K562 (cell line): ENCODE data around the gene PTPRT. TPM values are rescaled to one million over a fixed set of nuclear protein-coding genes. Genes with fewer than 3 reads are reported as not detected.
A peak's percentile ranks its signal among the peaks of the same experiment; 100 is the strongest.
"Not testable (repeated sequence)": the region's sequence is repeated elsewhere in the genome, so short reads cannot be mapped to it uniquely, and the experiment has no call there.

Experiments
- ATAC-seq: fragments of 200-7000 bp; cut with Tn5 transposase; 3 replicates; pipeline ENCODE4 v1.9.1; 2020; ENCODE audit warnings: moderate library complexity
- BruUV-seq: library from RNA; stranded (reverse); fragments of 400-500 nt; replicated peaks from 2 replicates; lab custom pipeline; 2021; lab: Mats Ljungman, UMichigan
- CTCF ChIA-PET: fragments of 300-600 bp; formaldehyde crosslinking; extraction: SDS; loops from one replicate; lab custom pipeline; 2021; ENCODE audit warnings: low intra/inter-chr PET ratio; lab: Yijun Ruan, JAX
- POLR2A ChIA-PET: fragments of 300-600, 350-650 bp; sonication (Branson Sonifier 250); formaldehyde crosslinking; extraction: SDS; loops from one replicate; lab custom pipeline; 2021; ENCODE audit warnings: antibody characterized with exemption, inconsistent platforms; lab: Yijun Ruan, JAX
- DNase-seq, 4 experiments: peaks; one replicate each; pipeline versions ENCODE4 v3.0.0 to v3.0.0-alpha.2; 2011 to 2018; ENCODE audit warnings: low spot score in 3 of 4, mixed read lengths in 3 of 4; ENCODE audit errors: extremely low read depth in 1 of 4
- FAIRE-seq: peaks from 2 replicates; lab custom pipeline; 2011; peaks lifted over from hg19 to GRCh38; lab: Jason Lieb, UNC
- H2AFZ ChIP-seq: 2 replicates; pipeline ENCODE4 v1.6.0; 2011; ENCODE audit warnings: low read depth, low read length, control low read depth, inconsistent platforms
- H3K27ac ChIP-seq: fragments of 200-600 bp; 3 replicates; pipeline ENCODE4 v1.8.0; 2011; ENCODE audit warnings: low read depth, mild to moderate bottlenecking, control low read depth, inconsistent platforms, low read length, moderate library complexity, mixed read lengths; ENCODE audit errors: extremely low read depth
- H3K27me3 ChIP-seq, 2 experiments: fragments of 300-600 bp in 1 of 2; 2 replicates in 1 of 2; 3 replicates in 1 of 2; pipeline versions ENCODE4 v1.6.0 to v1.8.0; 2011; ENCODE audit warnings: inconsistent platforms in 2 of 2, low read length in 2 of 2, mild to moderate bottlenecking in 1 of 2, mixed read lengths in 1 of 2, moderate library complexity in 1 of 2; ENCODE audit not compliant: control insufficient read depth in 2 of 2, insufficient read depth in 2 of 2
- H3K36me3 ChIP-seq: fragments of 300-600 bp; 3 replicates; pipeline ENCODE4 v1.8.0; 2011; ENCODE audit warnings: mild to moderate bottlenecking, low read length, inconsistent platforms; ENCODE audit not compliant: control insufficient read depth, insufficient read depth
- H3K4me1 ChIP-seq, 2 experiments: fragments of 200-600 bp in 1 of 2; replicated peaks in 1 of 2; 2 replicates in 1 of 2; 3 replicates in 1 of 2; pipeline versions ENCODE4 v1.5.1 to v1.8.0; 2011; ENCODE audit warnings: inconsistent platforms in 2 of 2, low read length in 2 of 2, mild to moderate bottlenecking in 1 of 2, mixed read lengths in 1 of 2, moderate library complexity in 1 of 2; ENCODE audit not compliant: control insufficient read depth in 2 of 2, insufficient read depth in 2 of 2
- H3K4me2 ChIP-seq: 2 replicates; pipeline ENCODE4 v1.6.1; 2011; ENCODE audit warnings: low read length, control low read depth, inconsistent platforms, mixed read lengths; ENCODE audit not compliant: insufficient read depth
- H3K4me3 ChIP-seq: fragments of 200-600 bp; sonication (generic), shearing (Covaris generic); 2 replicates; pipeline ENCODE4 v1.5.1; 2016; ENCODE audit warnings: control low read depth, inconsistent platforms
- H3K79me2 ChIP-seq: fragments of 200-600 bp; 3 replicates; pipeline ENCODE4 v1.8.0; 2011; ENCODE audit warnings: low read length, inconsistent platforms; ENCODE audit not compliant: control insufficient read depth, insufficient read depth
- H3K9ac ChIP-seq, 2 experiments: 2 replicates each; pipeline versions ENCODE4 v1.6.0 to v1.6.1; 2011; ENCODE audit warnings: low read depth in 2 of 2, low read length in 2 of 2, control low read depth in 1 of 2, inconsistent platforms in 1 of 2, mild to moderate bottlenecking in 1 of 2, mixed read lengths in 1 of 2; ENCODE audit not compliant: insufficient read depth in 1 of 2
- H3K9me1 ChIP-seq: one replicate; pipeline ENCODE4 v1.6.0; 2011; ENCODE audit warnings: inconsistent platforms, mild to moderate bottlenecking, low read length, moderate library complexity; ENCODE audit not compliant: control insufficient read depth, insufficient read depth
- H3K9me3 ChIP-seq: replicated peaks from 2 replicates; pipeline ENCODE4 v1.5.1; 2011; ENCODE audit warnings: low read depth, low read length, inconsistent platforms; ENCODE audit not compliant: control insufficient read depth, insufficient read depth
- H4K20me1 ChIP-seq: replicated peaks from 2 replicates; pipeline ENCODE4 v1.6.1; 2011; ENCODE audit warnings: low read length, inconsistent platforms, mixed read lengths; ENCODE audit not compliant: control insufficient read depth, insufficient read depth
- JUN ChIP-seq, 2 experiments: sonication (generic) in 1 of 2; formaldehyde crosslinking in 1 of 2; IDR thresholded peaks; 2 replicates each; pipeline versions ENCODE4 v1.6.1 to v1.8.0; 2012 to 2022; ENCODE audit warnings: borderline replicate concordance in 2 of 2, mild to moderate bottlenecking in 2 of 2, improper control_type of control experiment in 1 of 2, low read depth in 1 of 2, low read length in 1 of 2, missing genetic modification reagents in 1 of 2
- POLR2AphosphoS2 ChIP-seq: IDR thresholded peaks from 2 replicates; pipeline ENCODE4 v1.6.1; 2012; ENCODE audit warnings: low read length, improper control_type of control experiment
- U2AF2 ChIP-seq: fragments of 200-400 bp; formaldehyde crosslinking; optimal IDR thresholded peaks from 2 replicates; pipeline ENCODE3; 2017; ENCODE audit warnings: low read depth, mild to moderate bottlenecking, low read length
- ZNF316 ChIP-seq: fragments of 450-650 bp; IDR thresholded peaks from 2 replicates; pipeline ENCODE4 v1.6.1; 2016
- WGBS: fragments of 100-300 bp; shearing (Covaris generic); methylation state at CpG from one replicate; pipeline ENCODE4 v1.1.6; 2016; ENCODE audit warnings: low coverage, mixed read lengths; ENCODE audit not compliant: insufficient coverage; ENCODE audit errors: missing lambda C conversion rate; 5-methylcytosine and 5-hydroxymethylcytosine counted together
- in situ Hi-C: fragments of 300-500 bp; cut with MboI; formaldehyde crosslinking; loops from 4 replicates; pipeline ENCODE4 v1.15.0; 2018; ENCODE audit warnings: inconsistent platforms, mixed read lengths
- intact Hi-C: fragments of 100-400 bp; cut with micrococcal nuclease; formaldehyde crosslinking; loops from 2 replicates; pipeline ENCODE4 v1.14.2; 2022
- polyA plus RNA-seq, 8 experiments: library from polyadenylated mRNA; depleted of rRNA in 4 of 8; stranded (reverse) in 5 of 8; unstranded in 3 of 8; fragments of >200 nt; fragmentation: Nextera tagmentation in 2 of 8; fragmentation: Illumina TruSeq in 1 of 8; extraction: Ambion mirVana in 2 of 8; extraction: Trizol in 1 of 8; gene quantifications; 2 replicates each; pipeline versions ENCODE4 v1.2.1 to v1.2.3, GENCODE V29; 2011 to 2014; ENCODE audit warnings: inconsistent platforms in 1 of 8, missing spikeins in 1 of 8
- total RNA-seq, 7 experiments: library from RNA; depleted of rRNA in 6 of 7; stranded (reverse); fragments of >200 nt in 6 of 7; fragmentation: Illumina TruSeq in 2 of 7; extraction: Trizol in 2 of 7; gene quantifications; 2 replicates each; pipeline versions ENCODE4 v1.2.1 to v1.2.3, GENCODE V29; 2011 to 2021; ENCODE audit warnings: low replicate concordance in 1 of 7

Gene PTPRT
- total and polyA plus RNA-seq, 9 of the 15 experiments (the other 6 are each of a cell fraction or from before 2014, with no cell fraction given) = not detected

DNA sequence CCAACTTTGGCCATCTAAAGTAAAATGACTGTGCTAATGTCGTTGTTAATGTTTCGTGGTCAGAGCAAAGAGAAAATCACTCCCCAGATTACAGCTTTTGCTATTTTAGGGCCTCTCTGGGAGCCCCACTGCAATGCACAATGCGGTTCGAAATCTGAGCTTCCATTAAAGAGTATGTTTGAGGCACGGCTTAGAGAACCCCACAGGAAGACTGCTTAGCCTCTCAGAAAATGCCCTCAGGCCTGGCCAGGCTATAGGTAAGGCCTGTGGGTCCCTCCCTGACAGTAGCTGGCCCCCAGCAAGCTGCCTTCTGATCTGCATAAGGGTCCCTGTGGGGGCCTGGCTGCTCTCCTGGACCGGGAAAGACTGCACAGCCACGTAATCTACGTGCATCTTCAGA, 274.6 kb downstream of the PTPRT start (continued):
- TF ChIP-seq U2AF2 = no peak

GRCh38 chr20:42914302-42914701, 275.4 kb downstream of the PTPRT start:
- WGBS = 0% methylated on average over 5 of the region's 5 CpGs
- POLR2A ChIA-PET = no interaction called here
- H3K4me3 ChIP-seq = no peak overlapping the region

DNA sequence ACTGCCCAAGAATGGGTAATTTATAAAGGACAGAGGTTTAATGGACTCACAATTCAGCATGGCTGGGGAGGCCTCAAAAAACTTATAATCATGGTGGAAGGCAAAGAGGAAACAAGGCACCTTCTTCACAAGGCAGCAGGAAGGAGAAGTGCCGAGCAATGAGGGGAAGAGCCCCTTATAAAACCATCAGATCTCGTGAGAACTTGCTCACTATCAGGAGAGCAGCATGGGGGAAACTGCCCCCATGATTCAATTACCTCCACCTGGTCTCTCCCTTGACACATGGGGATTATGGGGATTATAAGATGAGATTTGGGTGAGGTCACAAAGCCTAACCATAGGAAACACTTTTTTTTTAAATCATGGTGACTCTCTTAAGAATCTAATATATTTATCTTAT, 278.9 kb downstream of the PTPRT start:
- ATAC-seq, H3K9me3 ChIP-seq, H4K20me1 ChIP-seq, H3K4me1 ChIP-seq, H3K27ac ChIP-seq, CTCF ChIA-PET, FAIRE-seq, H3K27me3 ChIP-seq, H3K36me3 ChIP-seq, H3K4me2 ChIP-seq, H3K9me1 ChIP-seq, BruUV-seq, in situ Hi-C loops, intact Hi-C loops, DNase-seq, H3K4me3 ChIP-seq, H3K79me2 ChIP-seq, H3K9ac ChIP-seq, H2AFZ ChIP-seq: not testable (repeated sequence)
- POLR2A ChIA-PET = interaction anchor here (1.2 kb wide), 1 partner anchor 217 kb away, joined by 3 read pairs; no protein-coding TSS in a partner anchor
- 0% methylated on average over 2 of the region's 2 CpGs for WGBS

More at GRCh38 chr20:42914302-42914701, 275.4 kb downstream of the PTPRT start:
- Histone ChIP-seq H3K27me3 (no peaks in the 10 kb centered on the region), H4K20me1 (no peaks in the 10 kb centered on the region), H3K27ac (no peak overlapping the region), H3K36me3 (no peaks in the 10 kb centered on the region), H2AFZ (no peak overlapping the region), H3K4me1 (no peaks in the 10 kb centered on the region), H3K9me1 (no peaks in the 10 kb centered on the region), H3K4me2 (no peak overlapping the region), H3K79me2 (no peaks in the 10 kb centered on the region), H3K9ac (no peak overlapping the region), H3K9me3 (no peaks in the 10 kb centered on the region)
- CTCF ChIA-PET = no interaction called here
- in situ Hi-C loops = no loop called here
- intact Hi-C loops = no loop called here
- TF ChIP-seq ZNF316 (peak; percentile 28; the same call in 1 of the 2 replicates), POLR2AphosphoS2 (no peak), JUN (IDR thresholded peaks at IDR 0.05; ENCODE audit: borderline replicate concordance, low read depth, low read length) (no peak), JUN (CRISPR knock-in tag; IDR thresholded peaks at IDR 0.05; ENCODE audit: borderline replicate concordance) (no peak)
- DNase-seq = no peak
- FAIRE-seq = no peak
- no TSS peak for BruUV-seq
- ATAC-seq = no peak
